GM10248 (cell line): ENCODE measurements around the gene SHC2.

ENCODE experiments used
- CTCF ChIA-PET: fragments of 300-600 bp; sonication (Branson Sonifier 250); formaldehyde crosslinking; extraction: SDS; loops from one replicate; lab custom pipeline; 2021; ENCODE audit warnings: antibody characterized with exemption; lab: Yijun Ruan, JAX
- POLR2A ChIA-PET: fragments of 350-650 bp; sonication (Branson Sonifier 250); formaldehyde crosslinking; extraction: SDS; loops from one replicate; lab custom pipeline; 2020; ENCODE audit warnings: antibody characterized with exemption; lab: Yijun Ruan, JAX
- DNase-seq: peaks from one replicate; pipeline ENCODE4 v3.0.0; 2012; ENCODE audit errors: extremely low spot score
- TF ChIP-seq, protein P1 (sequence below): IDR thresholded peaks from 2 replicates; pipeline ENCODE4 v1.5.1; 2012; ENCODE audit warnings: mild to moderate bottlenecking, low read depth; ENCODE audit errors: extremely low read depth, missing control alignments, control extremely low read depth

Gene SHC2

DNA sequence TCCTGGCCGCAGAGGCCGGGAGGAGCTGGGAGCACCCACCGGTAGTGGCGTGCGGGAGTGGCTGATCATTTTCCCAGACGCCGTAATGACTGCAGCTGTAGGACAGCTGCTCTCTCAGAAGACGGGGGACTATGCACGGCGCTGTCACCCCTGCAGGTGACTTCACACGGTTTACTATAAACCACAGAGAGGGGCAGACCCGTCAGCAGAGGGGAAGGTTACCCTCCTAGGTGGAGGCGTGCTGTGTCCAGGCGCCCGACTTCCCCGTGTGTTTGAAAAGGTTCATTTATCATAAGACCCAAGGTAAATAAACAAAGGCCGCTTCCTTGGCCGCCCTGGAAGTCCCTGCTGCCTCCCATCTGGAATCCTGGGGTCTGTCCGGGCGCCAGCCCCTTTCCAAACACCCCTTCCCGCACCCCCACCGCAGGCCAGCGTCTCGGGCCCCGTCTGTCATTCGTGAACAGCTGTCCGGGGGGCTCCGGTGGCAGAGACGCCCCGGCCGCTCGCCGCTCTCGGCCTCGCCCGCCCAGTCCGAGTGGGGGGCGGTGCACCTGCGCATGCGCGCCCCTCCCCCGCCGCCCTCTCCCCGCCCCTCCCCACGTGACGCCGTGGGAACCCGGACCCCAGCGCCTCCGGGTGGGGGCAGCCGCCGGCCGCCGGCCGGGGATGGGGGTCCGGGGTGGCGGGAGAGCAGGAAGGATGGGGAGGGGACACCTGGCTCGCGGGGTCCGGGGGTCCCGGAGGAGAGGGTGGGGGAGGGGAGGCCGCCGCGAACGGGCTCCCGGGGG is 915 bp downstream of the SHC2 start:
- TF ChIP-seq, protein P1, sequence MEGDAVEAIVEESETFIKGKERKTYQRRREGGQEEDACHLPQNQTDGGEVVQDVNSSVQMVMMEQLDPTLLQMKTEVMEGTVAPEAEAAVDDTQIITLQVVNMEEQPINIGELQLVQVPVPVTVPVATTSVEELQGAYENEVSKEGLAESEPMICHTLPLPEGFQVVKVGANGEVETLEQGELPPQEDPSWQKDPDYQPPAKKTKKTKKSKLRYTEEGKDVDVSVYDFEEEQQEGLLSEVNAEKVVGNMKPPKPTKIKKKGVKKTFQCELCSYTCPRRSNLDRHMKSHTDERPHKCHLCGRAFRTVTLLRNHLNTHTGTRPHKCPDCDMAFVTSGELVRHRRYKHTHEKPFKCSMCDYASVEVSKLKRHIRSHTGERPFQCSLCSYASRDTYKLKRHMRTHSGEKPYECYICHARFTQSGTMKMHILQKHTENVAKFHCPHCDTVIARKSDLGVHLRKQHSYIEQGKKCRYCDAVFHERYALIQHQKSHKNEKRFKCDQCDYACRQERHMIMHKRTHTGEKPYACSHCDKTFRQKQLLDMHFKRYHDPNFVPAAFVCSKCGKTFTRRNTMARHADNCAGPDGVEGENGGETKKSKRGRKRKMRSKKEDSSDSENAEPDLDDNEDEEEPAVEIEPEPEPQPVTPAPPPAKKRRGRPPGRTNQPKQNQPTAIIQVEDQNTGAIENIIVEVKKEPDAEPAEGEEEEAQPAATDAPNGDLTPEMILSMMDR = no peak
- ChIA-PET CTCF (no interaction called here), POLR2A (no interaction called here)
- DNase-seq = no peak

DNA sequence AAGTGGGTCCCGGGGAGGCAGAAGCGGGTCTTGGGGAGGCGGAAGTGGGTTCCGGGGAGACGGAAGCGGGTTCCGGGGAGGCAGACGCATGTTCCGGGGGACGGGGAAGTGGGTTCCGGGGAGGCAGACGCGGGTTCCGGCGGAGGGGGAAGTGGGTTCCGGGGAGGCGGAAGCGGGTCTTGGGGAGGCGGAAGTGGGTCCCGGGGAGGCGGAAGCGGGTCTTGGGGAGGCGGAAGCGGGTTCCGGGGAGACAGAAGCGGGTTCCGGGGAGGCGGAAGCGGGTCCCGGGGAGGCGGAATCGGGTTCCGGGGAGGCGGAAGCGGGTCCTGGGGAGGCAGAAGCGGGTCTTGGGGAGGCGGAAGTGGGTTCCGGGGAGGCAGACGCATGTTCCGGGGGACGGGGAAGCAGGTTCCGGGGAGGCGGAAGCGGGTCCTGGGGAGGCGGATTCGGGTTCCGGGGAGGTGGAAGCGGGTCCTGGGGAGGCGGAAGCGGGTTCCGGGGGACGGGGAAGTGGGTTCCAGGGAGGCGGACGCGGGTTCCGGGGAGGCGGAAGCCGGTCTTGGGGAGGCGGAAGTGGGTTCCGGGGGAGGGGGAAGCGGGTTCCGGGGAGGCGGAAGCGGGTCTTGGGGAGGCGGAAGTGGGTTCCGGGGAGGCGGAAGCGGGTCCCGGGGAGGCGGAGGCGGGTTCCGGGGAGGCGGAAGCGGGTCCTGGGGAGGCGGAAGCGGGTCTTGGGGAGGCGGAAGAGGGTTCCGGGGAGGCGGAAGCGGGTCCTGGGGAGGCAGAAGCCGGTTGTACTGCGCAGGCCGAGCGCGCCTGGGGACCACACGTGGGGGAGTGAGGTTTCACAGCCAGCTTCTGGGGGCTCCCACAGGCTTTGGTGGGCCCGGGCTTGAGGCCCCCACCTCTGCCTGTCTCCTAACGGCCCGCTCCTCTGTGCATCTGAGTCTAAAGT is 2.5 kb downstream of the SHC2 start:
- POLR2A ChIA-PET = no interaction called here
- DNase-seq = no peak
- CTCF ChIA-PET = no interaction called here

DNA sequence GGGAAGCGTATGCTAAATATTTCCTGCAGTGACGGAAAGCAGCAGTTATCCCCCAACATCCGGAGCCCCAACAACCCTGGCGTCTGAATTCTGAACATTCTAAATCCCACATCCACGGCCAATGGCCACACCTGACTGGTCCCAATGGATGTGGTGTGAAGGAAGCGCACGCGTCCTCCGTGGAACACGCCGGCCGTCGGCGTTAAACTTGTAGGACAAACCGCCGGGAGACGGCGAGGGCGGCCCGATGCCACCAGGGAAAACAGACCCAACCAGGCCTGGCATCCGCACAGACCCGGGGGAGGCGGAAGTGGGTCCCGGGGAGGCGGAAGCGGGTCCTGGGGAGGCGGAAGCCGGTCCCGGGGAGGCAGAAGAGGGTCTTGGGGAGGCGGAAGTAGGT is 3.2 kb downstream of the SHC2 start:
- TF ChIP-seq, protein P1 = no peak
- ChIA-PET CTCF (no interaction called here), POLR2A (no interaction called here)
- no peak for DNase-seq

More for the DNA sequence above, 2.5 kb downstream of the SHC2 start:
- TF ChIP-seq, protein P1 = no peak

DNA sequence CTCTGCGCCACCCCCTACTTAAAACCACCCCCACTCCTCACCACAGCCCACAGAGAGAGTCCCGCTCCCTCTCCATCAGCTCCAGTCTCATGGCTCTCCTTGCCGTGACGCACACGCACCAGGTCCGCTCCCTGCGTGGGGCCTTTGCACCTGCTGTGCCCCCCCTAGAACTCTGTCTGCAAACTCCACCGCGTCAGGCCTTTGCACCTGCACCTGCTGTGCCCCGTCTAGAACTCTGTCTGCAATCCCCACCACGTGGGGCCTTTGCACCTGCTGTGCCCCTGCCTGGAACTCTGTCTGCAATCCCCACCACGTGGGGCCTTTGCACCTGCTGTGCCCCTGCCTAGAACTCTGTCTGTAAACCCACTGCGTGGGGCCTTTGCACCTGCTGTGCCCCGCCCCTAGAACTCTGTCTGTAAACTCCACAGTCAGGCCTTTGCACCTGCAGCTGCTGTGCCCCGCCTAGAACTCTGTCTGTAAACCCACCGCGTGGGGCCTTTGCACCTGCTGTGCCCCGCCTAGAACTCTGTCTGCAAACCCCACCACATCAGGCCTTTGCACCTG is 4.2 kb downstream of the SHC2 start:
- no peak for DNase-seq
- TF ChIP-seq, protein P1 = no peak
- ChIA-PET CTCF (no interaction called here), POLR2A (no interaction called here)

DNA sequence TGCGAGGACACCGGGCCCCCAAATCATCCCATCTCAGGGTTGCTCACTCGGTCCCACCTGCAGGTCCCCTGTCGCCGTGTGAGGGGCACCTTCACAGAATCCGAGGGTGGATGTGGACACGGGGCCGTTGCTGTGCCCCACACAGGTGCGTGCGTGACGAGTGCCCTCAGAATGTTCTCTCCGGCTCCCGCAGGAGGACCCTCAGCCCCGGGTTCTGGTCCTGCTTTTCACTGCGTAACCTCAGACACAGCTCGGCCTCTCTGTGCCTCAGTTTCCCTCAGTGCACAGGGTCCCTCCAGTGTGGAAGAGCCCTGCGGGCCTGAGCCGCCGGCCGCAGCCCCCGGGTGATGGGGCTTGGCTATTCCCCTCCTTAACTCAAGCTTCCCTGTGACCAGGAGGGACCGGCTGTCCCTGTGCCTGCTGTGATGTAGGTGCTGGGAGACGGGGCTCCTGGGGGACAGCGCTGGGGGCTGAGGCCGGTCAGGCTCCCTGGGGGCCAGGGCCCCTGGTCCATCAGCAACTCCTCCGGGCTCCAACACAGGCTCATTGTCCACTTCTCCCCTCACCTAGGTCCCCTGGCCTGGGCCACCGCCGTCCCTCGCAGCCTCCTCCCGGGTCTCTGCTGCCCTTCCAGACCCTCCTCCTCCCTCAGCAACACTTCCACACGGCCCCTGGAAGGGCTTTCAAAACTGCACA is 4.8 kb downstream of the SHC2 start:
- TF ChIP-seq, protein P1 = no peak
- DNase-seq = no peak
- ChIA-PET POLR2A (no interaction called here), CTCF (no interaction called here)

DNA sequence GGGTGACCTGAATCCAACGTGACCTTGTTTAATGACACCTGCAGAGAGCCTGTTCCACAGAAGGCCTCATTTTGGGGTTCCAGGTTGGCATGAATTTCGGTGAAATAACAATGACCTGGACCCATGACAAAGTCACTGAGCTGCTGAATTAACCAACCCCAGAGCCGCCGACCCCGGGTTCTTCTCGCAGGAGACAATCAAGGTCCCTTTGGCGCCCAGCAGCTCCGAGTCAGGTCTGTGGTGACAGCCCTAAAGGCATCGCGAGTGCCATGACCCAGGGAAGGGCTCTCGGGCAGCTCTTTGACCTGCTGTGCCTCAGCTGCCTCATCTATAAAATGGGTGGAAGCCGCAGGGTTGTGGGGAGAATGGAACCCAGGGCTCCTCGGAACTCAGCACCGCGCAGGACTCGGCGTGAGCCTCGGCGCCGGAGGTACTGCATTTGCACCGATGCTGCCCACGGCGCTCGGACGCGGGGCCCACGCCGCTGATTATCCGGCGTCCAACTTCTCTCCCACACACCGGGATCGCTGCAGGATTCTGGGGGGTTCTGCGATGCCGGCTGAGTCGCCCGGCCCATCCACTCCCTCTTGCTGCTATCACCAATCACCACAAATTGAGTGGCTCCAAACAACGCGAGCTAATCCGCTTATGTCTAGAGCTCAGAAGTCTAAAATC is 5.7 kb downstream of the SHC2 start:
- ChIA-PET CTCF (no interaction called here), POLR2A (no interaction called here)
- TF ChIP-seq, protein P1 = no peak
- DNase-seq = no peak
